GM19193 (cell line): ENCODE results near the gene KIF23.

ENCODE experiments used
- POLR2A ChIP-seq: IDR thresholded peaks from 4 replicates; pipeline ENCODE4 v1.6.1; 2011; ENCODE audit not compliant: insufficient read depth, insufficient read length; ENCODE audit errors: extremely low read depth

Gene KIF23

DNA sequence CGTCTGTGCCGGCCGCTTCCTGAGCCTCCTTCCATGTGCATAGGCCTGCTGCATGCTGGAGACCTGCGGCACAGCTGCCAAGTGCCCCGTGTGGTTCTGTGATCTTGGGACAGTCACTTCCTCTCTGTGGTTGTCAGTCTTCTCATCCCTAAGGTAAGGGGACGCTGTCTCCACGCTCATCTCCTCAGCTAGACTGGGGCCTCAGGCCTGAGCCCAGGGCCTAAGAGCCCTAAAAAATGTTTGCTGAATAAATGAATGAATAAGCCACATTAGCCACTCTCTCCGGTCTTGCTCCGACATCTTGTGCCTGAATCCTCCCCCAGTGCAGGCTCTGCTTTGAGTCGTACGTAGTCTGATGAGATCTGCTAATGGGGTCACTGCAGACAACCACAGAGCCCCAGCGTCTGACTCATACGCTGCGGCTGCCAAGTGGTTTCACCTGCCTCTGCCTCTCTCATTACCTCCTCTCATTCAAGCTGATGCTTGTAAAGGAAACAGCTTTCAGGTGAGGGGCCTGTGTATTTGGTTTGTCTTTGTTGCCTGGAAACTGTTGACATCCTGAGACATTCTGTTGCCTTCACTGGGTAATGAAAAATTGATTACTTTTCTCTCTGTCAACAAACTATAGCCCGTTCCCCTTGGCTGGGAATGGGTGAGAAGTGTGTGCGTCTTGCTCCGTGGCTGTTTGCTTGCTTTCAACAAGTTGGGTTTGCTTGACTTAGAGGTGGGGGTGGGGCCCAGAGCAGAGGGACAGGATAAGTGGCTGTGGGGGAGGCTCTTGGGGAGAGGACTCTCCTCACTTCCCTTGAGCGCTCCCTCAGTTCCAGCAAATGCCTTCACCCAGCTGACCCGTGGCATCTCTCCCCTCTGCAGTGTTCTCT, 54.3 kb downstream of the KIF23 start:
- no peak for TF ChIP-seq POLR2A

DNA sequence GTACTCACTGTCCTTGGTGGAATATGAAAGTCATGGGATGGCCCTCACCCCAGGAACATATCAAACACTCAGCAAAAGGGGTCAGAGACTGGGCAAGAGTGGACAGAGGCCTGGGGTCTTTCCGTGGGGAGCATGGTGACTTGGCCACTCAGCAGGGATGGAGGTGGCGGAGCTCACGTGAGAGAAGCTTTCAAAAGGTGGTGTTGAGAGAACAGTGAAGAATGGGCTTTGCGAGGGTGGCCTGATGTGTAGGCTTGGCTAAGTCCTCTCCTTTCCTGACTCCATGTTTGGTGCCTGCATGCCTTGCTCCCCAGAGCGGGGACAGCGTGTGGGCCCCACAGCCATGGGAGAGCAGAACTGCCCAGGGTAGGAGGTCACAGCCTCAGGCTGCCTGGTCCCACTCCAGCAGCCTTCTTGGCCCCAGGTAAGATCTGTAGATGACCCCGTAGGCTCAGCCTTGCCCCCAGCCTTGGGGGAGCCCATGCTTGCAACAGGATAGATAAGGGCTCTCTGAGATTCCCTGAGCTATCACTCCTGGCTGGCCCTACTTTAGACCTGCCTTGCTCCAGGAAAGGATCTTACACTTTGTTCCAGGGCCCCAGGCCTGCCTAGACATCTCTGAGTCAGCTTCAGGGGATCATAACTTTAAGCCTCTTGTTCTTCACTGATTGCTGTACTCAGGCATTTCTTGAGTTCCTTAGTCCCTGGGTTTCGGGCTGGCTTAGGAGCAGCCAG, 55.5 kb downstream of the KIF23 start:
- TF ChIP-seq POLR2A, result no peak

DNA sequence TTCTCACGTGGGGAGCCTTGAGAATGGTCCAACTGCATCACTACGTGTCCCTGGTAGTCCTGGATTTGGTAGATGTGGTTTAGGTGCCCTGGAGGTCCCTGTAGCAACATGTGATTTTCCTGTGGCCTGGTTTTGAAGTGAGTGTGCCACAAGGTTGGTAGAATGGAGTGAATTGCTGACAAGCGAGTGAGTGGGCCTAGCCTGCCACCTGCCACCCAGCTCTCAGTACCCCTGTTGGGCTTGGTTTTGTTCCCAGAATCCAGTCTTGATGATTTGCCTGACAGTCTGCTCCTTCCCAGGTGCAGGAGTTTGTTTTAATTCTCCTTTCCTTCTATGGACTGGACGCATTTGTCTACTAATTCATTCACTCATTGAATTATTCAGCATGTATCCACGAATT, 57.9 kb downstream of the KIF23 start:
- TF ChIP-seq POLR2A, result no peak

DNA sequence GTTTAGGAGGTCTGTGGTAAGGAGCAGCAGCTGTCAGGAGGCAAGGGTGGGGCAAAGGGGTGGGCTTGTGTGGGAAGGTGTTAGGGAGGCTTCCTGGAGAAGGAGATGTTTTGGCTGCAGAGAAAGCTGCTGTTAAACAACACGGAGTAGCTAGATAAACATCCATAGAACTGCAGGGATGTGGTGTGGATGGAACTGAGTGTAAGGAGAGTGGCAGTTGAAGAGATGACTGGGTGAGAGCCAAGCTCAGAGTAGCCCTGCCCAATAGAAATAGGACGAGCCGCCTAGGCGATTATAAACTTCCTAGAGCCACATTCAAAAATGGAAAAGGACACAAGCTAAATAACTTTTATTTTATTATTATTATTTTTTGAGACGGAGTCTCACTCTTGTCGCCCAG, 58.4 kb downstream of the KIF23 start:
- TF ChIP-seq POLR2A, result no peak

DNA sequence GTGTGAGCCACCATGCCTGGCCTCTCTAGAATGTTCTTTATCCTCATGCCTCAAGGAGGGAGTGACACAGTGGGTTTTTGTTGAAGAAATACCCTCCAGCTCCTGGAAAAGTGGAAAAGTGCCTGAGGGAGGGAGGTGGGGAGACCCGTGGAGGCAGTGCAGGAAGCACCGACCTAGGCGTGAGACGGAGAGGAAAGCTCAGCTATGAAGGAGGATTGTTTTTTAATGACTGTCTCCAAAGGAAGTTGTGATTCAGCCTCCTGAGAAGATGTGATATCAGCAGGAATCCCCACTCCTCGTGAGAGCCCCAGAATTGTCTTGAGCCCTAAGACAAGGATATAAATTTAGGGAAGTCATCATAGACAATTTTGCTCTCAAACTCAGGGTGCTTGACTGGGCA, 60.1 kb downstream of the KIF23 start:
- no peak for TF ChIP-seq POLR2A

DNA sequence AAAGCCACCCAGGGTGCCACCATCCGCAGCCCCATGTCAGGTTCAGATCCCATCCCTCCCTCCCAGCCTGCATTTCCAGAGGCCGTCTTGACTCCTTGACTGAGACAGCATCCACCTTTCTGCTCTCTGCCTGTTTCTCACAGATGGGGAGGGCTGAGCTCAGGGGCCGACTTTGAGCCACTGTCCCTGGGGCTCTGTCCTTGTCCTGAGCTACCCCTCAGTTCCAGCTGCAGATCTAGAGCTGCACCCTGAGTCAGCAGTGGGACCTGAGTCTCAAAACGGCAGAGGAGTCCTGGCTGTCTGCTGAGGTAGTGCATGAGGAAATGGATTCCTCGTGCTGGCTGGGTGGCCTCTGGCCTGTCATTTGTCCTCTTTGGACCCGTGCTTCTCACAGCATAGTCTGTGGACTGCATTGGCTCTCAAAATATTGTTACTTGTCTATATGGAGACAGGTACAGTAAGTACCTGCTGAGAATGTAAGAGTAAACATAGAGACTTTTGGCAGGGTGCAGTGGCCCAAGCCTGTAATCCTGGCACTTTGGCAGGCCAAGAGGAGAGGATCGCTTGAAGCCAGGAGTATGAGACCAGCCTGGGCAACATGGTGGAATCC, 60.8 kb downstream of the KIF23 start:
- TF ChIP-seq POLR2A, result no peak

DNA sequence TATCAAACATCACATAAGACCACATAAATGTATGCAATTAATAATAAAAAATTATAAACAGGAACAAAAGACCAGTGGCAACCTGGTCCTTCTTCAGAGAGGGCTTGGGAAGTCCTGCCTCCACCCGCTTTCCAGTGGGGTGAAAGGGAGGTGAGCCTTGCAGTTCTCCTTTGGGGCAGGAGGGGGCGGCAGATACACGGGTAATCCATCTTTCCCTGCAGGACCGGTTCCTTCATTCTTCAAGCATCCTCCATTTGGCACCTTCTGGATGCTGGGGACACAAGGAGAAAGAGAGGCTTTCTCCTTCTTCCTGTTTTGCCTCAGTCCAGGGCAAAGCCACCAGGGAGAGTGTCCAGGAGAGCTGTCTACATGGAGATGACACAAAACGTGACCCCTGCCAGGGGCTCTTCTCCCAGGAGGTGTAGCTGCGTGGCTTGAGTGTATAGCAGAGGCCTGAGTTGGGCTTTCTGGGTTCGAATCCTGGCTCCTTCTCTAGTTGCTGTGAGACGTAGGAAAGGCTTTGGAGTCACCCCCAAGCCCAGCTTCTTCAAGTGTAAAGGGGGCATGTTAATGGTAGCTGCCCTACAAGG, 61.7 kb downstream of the KIF23 start:
- no peak for TF ChIP-seq POLR2A

DNA sequence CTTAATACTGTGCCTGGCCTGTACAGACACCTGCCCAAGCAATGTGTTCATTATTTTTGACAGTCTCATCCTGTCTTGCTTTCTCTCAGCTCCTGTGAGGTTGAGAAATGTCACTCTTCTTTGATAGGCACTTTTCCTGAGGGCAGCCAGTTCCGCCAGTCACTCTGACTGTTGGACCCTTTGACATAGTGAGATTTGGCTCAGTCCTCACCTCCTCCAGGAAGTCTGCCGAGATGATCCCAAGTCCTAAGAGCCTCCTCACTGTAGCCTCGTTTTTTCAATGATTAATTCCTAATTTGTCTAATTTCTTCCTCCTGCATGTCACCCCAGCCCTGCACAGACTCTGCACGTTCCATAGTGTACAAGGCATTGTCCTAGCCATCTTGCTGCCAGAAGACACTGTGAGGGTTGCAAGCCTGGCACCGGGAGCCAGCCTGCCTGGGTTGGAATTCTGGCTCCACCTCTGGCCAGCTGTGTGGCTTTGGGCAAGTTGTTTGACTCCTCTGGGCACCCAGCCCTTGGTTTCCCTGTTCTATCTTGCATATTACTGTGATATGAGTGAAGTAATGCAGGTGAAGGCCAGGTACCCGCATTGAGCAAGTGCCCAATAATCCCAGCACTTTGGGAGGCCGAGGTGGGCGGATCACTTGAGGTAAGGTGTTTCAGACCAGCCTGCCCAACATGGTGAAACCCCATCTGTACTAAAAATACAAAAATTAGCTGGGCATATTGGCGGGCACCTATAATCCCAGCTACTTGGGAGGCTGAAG, 62.7 kb downstream of the KIF23 start:
- TF ChIP-seq POLR2A, result no peak

DNA sequence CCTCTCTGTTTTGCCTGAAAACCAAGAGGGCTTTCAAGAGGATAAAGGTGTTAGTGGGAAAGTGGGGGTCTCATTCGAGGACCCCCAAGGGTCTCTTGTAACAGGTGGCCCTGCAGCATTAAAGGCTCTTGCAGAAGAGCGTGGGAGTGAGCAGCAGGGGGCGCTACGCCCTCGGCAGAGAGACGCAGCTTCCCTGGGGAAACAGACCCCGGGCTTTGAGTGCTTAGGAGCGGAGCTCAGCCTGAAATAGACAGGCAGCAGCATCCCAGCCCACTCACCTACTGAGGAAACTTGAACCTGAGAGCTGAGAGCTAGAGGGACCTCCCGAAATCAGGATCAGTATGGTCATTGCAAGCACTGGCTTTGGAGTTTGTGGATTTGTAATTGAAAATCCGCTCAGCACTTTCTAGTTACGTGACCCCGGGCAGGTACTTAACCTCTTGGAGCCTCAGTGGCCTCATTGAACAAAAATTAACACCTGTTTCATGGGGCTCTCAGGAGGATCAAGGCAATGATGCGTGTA, 64.2 kb downstream of the KIF23 start:
- TF ChIP-seq POLR2A, result no peak

DNA sequence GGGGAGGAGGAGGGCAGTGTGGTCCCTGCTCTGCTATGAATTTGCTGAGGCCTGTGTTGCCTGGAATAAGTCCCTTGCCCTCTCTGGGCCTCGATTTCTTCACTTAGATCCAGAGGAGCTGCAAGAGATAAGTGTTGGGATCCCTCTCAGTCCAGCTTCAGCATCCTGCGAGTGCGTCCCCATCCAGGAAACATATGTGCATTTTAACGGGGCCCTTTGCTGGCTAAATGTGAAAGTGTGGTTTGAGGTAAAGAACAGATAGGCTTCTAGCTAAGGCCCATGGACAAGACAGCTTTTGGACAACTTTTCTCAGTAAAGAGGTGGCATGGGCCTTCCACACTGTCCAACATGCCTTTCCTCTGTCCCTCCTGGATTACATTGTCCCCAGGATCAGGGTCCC, 64.9 kb downstream of the KIF23 start:
- TF ChIP-seq POLR2A, result no peak

DNA sequence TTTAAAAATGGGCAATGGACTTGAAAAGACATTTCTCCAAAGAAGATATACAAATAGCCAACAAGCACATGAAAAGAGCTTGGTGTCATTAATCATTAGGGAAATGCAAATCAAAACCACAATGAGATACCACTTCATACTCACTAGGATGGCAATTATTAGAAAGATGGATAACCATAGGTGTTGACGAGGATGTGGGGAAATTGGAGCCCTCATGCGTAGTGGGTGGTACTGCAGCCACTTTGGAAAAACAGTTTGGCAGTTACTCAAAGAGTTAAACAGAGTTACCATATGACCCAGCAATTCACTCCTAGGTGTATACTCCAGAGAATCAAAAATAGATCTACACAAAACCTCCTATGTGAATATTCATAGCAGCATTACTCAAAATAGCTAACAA, 65.8 kb downstream of the KIF23 start:
- TF ChIP-seq POLR2A, result no peak

DNA sequence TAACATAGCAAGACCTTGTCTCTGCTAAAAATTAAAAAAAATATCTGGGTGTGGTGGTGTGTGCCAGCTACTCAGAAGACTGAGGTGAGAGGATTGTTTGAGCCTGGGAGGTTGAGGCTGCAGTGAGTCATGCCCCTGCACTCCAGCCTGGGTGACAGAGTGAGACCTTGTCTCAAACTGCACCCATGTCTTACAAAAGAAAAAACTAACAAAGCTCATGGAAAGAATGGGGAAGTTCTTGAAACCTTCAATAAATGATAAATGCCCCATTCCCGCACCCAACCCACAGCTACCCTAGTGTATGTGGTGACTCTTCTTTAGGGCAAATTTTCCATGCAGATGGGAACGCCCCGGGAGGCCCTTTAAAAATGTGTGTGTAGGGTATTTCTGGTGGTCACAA, 66.8 kb downstream of the KIF23 start:
- no peak for TF ChIP-seq POLR2A

DNA sequence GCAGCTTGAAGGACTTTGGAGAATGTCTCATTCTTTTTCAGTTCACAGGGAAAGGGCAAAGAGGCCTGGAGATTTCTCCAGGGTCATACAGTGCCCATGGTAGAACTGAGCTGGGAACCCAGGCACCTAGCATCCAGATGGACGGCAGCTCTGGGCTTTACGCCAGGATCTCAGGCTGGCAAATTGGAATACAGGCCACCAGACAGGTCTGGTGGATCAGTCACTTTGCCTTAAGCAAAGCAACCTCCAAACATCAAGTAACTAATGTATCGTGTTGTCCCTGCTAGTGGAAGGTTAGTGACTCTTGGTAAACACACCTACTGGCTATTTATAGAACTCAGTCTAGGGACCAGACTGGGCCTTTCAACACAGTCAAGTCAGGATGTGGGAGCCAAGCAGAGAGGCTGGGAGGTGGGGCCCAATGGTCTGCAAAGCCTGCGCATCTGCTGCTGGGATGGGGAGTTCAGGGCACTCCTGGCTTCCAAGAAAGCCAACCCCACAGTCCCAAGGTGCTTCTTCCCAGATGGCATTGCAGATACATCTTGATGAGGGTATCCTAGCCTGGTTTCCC, 68.6 kb downstream of the KIF23 start:
- TF ChIP-seq POLR2A, result no peak

DNA sequence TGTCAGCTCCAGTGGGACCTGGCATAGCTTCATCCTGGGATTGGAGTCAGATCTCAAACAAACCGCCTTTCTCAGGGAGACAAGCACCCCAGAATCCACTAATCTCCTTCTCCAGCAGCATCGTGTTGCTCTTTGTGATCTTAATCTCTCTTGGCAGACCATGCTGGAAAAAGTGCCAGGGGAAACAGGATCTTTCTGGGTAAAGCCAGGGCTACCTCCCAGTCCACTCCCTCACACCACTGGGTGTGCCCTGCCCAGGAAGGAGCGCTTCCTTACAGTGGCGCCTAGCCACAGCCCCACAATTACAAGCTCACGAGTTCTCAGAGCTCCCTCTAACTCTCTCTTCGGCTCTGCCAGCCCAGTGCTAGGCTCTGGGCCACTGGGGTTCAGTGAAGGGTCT, 70.7 kb downstream of the KIF23 start:
- no peak for TF ChIP-seq POLR2A
